Esophagus squamous epithelium (tissue), 4 donors: ENCODE measurements around the gene PIK3C2G.

Source experiments
- CTCF ChIP-seq, 6 experiments: fragments of 450-650 bp in 4 of 6; fragments of 200-600 bp in 2 of 6; sonication (generic) in 2 of 6; IDR thresholded peaks; one replicate each; pipeline ENCODE4 v1.5.1; 2016 to 2019; ENCODE audit warnings: antibody characterized with exemption in 6 of 6, mild to moderate bottlenecking in 4 of 6, moderate library complexity in 4 of 6
- POLR2A ChIP-seq, 4 donors: fragments of 450-650 bp; IDR thresholded peaks; one replicate each; pipeline ENCODE4 v1.6.1; 2017; ENCODE audit warnings: antibody characterized with exemption in 4 of 4, mild to moderate bottlenecking in 4 of 4, moderate library complexity in 3 of 4

DNA sequence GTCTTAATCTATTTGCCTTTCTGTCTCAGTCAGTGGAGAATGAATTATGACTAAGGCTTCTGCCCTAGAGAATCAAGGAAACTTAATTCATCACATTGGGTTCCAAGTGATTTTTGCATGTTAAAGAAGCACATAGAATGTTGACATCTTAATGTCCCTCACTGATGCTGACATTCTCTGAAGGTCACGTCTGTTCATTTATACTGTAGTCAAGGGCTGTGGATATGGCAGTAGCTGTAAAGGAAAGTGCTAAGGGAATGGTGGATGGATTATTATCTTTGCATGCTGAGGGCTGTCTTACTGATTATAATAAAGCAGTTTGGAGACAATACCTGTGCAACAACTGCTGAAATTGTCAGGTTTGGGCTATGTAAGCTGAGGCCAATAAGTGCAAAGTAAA, 315.3 kb downstream of the PIK3C2G start:
- TF ChIP-seq CTCF (IDR thresholded peaks at IDR 0.05) (no peak), POLR2A (IDR thresholded peaks at IDR 0.05) (no peak)
